HCT116 (cell line): ENCODE data around the gene ACTR3C. TPM values are rescaled to one million over a fixed set of nuclear protein-coding genes. Genes with fewer than 3 reads are reported as not detected.

Experiments used
- ATAC-seq: fragments of 200-7000 bp; cut with Tn5 transposase; 2 replicates; pipeline ENCODE4 v1.9.1; 2020; ENCODE audit warnings: mild to moderate bottlenecking, moderate library complexity
- BruUV-seq: library from RNA; stranded (reverse); fragments of 400-500 nt; replicated peaks from 2 replicates; lab custom pipeline; 2021; lab: Mats Ljungman, UMichigan
- CTCF ChIA-PET: fragments of 300-600 bp; sonication (Branson Sonifier 250); formaldehyde crosslinking; loops from one replicate; lab custom pipeline; 2021; ENCODE audit warnings: antibody characterized with exemption; lab: Charles Lee
- POLR2A ChIA-PET: fragments of 300-600, 350-600 bp; sonication (Branson Sonifier 250); formaldehyde crosslinking; loops from one replicate; lab custom pipeline; 2021; ENCODE audit warnings: antibody characterized with exemption; lab: Charles Lee
- RAD21 ChIA-PET, 2 experiments: fragments of 300-600 bp; sonication (Branson Sonifier 250); formaldehyde crosslinking; loops; one replicate each; lab custom pipeline; 2023; ENCODE audit warnings: low total read pairs in 2 of 2; ENCODE audit not compliant: uncharacterized antibody in 2 of 2, unreplicated experiment in 2 of 2, low non-redundant PET in 1 of 2; lab: Charles Lee
- DNase-seq: peaks from one replicate; pipeline ENCODE4 v3.0.0-alpha.2; 2010; ENCODE audit warnings: low read depth, low spot score
- H2AFZ ChIP-seq: fragments of 200-600 bp; shearing (Covaris generic), sonication (generic); 2 replicates; pipeline ENCODE4 v1.6.1; 2017; ENCODE audit warnings: low read depth, mixed run types, mixed read lengths, antibody characterized with exemption, low read length; ENCODE audit not compliant: poor library complexity, severe bottlenecking
- H3K27ac ChIP-seq: 2 replicates; pipeline ENCODE4 v1.5.1; 2012; ENCODE audit warnings: low read depth, low read length
- H3K27me3 ChIP-seq: fragments of 200-600 bp; sonication (generic); 2 replicates; pipeline ENCODE4 v1.6.1; 2016; ENCODE audit warnings: mixed run types, low read length, mixed read lengths; ENCODE audit not compliant: insufficient read depth
- H3K36me3 ChIP-seq, 2 experiments: fragments of 200-500 bp in 1 of 2; fragments of 200-600 bp in 1 of 2; sonication (Bioruptor generic) in 1 of 2; sonication (generic) in 1 of 2; 2 replicates each; pipeline versions ENCODE4 v1.5.1 to v1.6.1; 2014 to 2016; ENCODE audit warnings: low read length in 2 of 2, inconsistent platforms in 1 of 2, mixed read lengths in 1 of 2, mixed run types in 1 of 2; ENCODE audit not compliant: insufficient read depth in 2 of 2, control insufficient read depth in 1 of 2
- H3K4me1 ChIP-seq, 2 experiments: fragments of 200-600 bp in 1 of 2; sonication (generic) in 1 of 2; 2 replicates each; pipeline versions ENCODE4 v1.5.1 to v1.6.1; 2012 to 2017; ENCODE audit warnings: low read length in 2 of 2, inconsistent platforms in 1 of 2, mild to moderate bottlenecking in 1 of 2, mixed read lengths in 1 of 2, mixed run types in 1 of 2, moderate library complexity in 1 of 2; ENCODE audit not compliant: insufficient read depth in 2 of 2, control insufficient read depth in 1 of 2
- H3K4me2 ChIP-seq: fragments of 200-600 bp; sonication (generic); 2 replicates; pipeline ENCODE4 v1.6.1; 2017; ENCODE audit warnings: mixed run types, low read length, mixed read lengths
- H3K4me3 ChIP-seq, 2 experiments: fragments of 200-600 bp in 1 of 2; sonication (generic) in 1 of 2; replicated peaks in 1 of 2; 2 replicates each; pipeline ENCODE4 v1.5.1; 2011 to 2016; ENCODE audit warnings: low read length in 2 of 2, control low read depth in 1 of 2, low read depth in 1 of 2, mild to moderate bottlenecking in 1 of 2, mixed read lengths in 1 of 2, mixed run types in 1 of 2
- H3K79me2 ChIP-seq: fragments of 200-600 bp; sonication (generic); 2 replicates; pipeline ENCODE4 v1.6.1; 2017; ENCODE audit warnings: mild to moderate bottlenecking, mixed run types, low read length, moderate library complexity, mixed read lengths; ENCODE audit not compliant: insufficient read depth
- H3K9ac ChIP-seq: fragments of 200-600 bp; sonication (generic); 2 replicates; pipeline ENCODE4 v1.6.1; 2016; ENCODE audit warnings: low read length, mixed read lengths
- H3K9me2 ChIP-seq: fragments of 200-600 bp; sonication (generic), shearing (Covaris generic); 2 replicates; pipeline ENCODE4 v1.6.1; 2017; ENCODE audit warnings: mixed run types, mild to moderate bottlenecking, moderate library complexity; ENCODE audit not compliant: insufficient read depth
- H3K9me3 ChIP-seq, 2 experiments: fragments of 200-500 bp in 1 of 2; fragments of 200-600 bp in 1 of 2; sonication (Bioruptor generic) in 1 of 2; sonication (generic) in 1 of 2; 2 replicates each; pipeline ENCODE4 v1.6.1; 2014 to 2017; ENCODE audit warnings: low read length in 2 of 2, mixed read lengths in 2 of 2, inconsistent platforms in 1 of 2, low read depth in 1 of 2, mild to moderate bottlenecking in 1 of 2, mixed run types in 1 of 2, moderate library complexity in 1 of 2; ENCODE audit not compliant: control insufficient read depth in 1 of 2, insufficient read depth in 1 of 2
- H4K20me1 ChIP-seq: fragments of 200-600 bp; sonication (generic), shearing (Covaris generic); 2 replicates; pipeline ENCODE4 v1.6.1; 2017; ENCODE audit warnings: mixed run types, mild to moderate bottlenecking, moderate library complexity; ENCODE audit not compliant: insufficient read depth
- CEBPB ChIP-seq: IDR thresholded peaks from 2 replicates; pipeline ENCODE4 v1.6.1; 2012; ENCODE audit warnings: low read depth
- EGR1 ChIP-seq: IDR thresholded peaks from 2 replicates; pipeline ENCODE4 v1.6.1; 2012; ENCODE audit warnings: low read depth
- SP1 ChIP-seq: IDR thresholded peaks from 2 replicates; pipeline ENCODE4 v1.6.1; 2012; ENCODE audit warnings: low read depth
- TCF7L2 ChIP-seq: IDR thresholded peaks from 2 replicates; pipeline ENCODE4 v1.7.0; 2011; ENCODE audit warnings: borderline replicate concordance, inconsistent platforms; ENCODE audit not compliant: insufficient read depth, insufficient read length; ENCODE audit errors: extremely low read depth
- YY1 ChIP-seq: IDR thresholded peaks from 2 replicates; pipeline ENCODE4 v1.6.1; 2011; ENCODE audit warnings: low read length, low read depth, moderate library complexity, mild to moderate bottlenecking; ENCODE audit not compliant: insufficient replicate concordance; ENCODE audit errors: extremely low read depth
- ZFX ChIP-seq: fragments of 450-650 bp; IDR thresholded peaks from 2 replicates; pipeline ENCODE4 v1.6.1; 2017
- intact Hi-C: fragments of 100-400 bp; cut with micrococcal nuclease; formaldehyde crosslinking; loops from 2 replicates; pipeline ENCODE4 v1.10.0; 2022
- total RNA-seq: library from RNA; stranded (reverse); gene quantifications from one replicate; pipeline ENCODE4 v1.2.1, GENCODE V29; 2021; ENCODE audit not compliant: unreplicated experiment
- TF ChIP-seq, protein P1 (sequence below): IDR thresholded peaks from 2 replicates; pipeline ENCODE4 v1.6.1; 2012
- TF ChIP-seq, protein P2 (sequence below): IDR thresholded peaks from 2 replicates; pipeline ENCODE4 v1.6.1; 2012; ENCODE audit warnings: low read depth
- TF ChIP-seq, protein P3 (sequence below), 3 experiments: fragments of 200-600 bp in 1 of 3; sonication (generic) in 1 of 3; IDR thresholded peaks in 2 of 3; conservative IDR thresholded peaks in 1 of 3; 2 replicates each; pipeline ENCODE4 v1.5.1; 2012 to 2017; ENCODE audit warnings: low read depth in 2 of 3, low read length in 2 of 3, antibody characterized with exemption in 1 of 3, borderline replicate concordance in 1 of 3, control low read depth in 1 of 3, mild to moderate bottlenecking in 1 of 3, mixed read lengths in 1 of 3, mixed run types in 1 of 3, moderate library complexity in 1 of 3; ENCODE audit not compliant: insufficient read depth in 1 of 3

The ACTR3C gene
- total RNA-seq, 1 experiment from 2014 or later: 2.0 TPM

DNA sequence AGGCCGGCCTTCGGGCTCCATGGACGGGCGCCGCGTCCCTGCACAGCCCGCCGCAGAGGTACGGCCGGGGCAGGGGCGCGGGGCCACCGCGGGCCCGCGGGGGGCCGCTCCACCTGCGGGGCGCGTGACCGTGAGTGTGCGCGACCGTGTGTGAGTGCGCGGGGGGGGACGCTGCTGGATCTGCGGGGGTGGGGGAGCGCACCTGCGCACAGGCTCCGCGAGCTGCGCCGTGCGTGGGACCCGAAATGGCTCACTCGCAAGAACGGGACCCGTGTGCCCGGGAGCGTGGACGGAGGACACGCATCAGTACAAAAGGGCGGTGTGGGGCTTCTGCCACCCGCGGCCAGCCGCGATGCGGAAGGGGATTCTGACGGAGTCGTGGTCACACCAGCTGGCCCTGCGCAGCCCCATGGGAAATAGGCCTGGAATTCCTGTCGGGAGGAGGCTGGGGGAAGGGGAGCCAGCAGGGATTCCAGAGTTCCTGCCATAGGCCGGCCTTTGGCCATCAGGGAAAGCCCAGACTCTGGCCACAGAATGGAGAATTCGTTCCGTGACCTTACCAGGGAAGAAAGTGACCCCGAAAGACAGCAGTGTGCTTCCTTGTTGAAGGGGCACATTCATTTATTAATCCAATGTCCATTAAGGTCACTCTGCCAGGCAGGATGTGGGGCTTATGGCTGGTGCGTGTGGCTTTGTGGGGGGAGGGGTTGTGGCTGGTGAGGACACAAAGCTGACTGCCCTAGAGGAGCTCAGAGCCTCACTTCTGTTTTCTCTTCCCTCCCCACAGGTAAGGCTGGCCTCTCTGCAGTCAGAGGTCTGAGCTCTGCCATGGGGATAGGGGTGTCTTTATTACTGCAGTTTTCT, 45.8 kb upstream of the ACTR3C start:
- ChIA-PET RAD21 (interaction anchor here (0.7 kb wide), 2 partner anchors 10 to 37 kb away, joined by 3 read pairs; a partner anchor contains a TSS), POLR2A (interaction anchor here (2.6 kb wide), 1 partner anchor 9 kb away, joined by 15 read pairs; no protein-coding TSS in a partner anchor), CTCF (no interaction called here)
- H3K4me3 ChIP-seq: peak overlapping the region; percentile 76
- peak overlapping the region; percentile 89 for H3K4me2 ChIP-seq
- peak; percentile 63 for ATAC-seq
- no peak for TF ChIP-seq TCF7L2
- peak; percentile 76; the same call in 1 of the 2 replicates for TF ChIP-seq ZFX
- no peak for TF ChIP-seq YY1
- TF ChIP-seq CEBPB: no peak
- TF ChIP-seq EGR1: peak; percentile 86
- H3K79me2 ChIP-seq: peaks cover 44% of the 10 kb centered on the region
- H3K36me3 ChIP-seq: peaks cover 9 to 16% of the 10 kb centered on the region in 2 experiments; a peak in 3 of 4 replicates
- H3K27ac ChIP-seq: peak overlapping the region; percentile 98
- H3K4me1 ChIP-seq: peaks cover 13 to 24% of the 10 kb centered on the region in 2 experiments
- no TSS peak for BruUV-seq
- peak; percentile 24 for DNase-seq
- intact Hi-C loops: loop anchor here (5.0 to 10.0 kb wide), 2 partner anchors 33 to 64 kb away; no protein-coding TSS in a partner anchor
- no peaks in the 10 kb centered on the region for H3K27me3 ChIP-seq
- no peaks in the 10 kb centered on the region for H3K9me2 ChIP-seq
- no peaks in the 10 kb centered on the region for H4K20me1 ChIP-seq
- no peaks in the 10 kb centered on the region for H3K9me3 ChIP-seq
- H2AFZ ChIP-seq: no peak overlapping the region
- H3K9ac ChIP-seq: peak overlapping the region; percentile 89

DNA sequence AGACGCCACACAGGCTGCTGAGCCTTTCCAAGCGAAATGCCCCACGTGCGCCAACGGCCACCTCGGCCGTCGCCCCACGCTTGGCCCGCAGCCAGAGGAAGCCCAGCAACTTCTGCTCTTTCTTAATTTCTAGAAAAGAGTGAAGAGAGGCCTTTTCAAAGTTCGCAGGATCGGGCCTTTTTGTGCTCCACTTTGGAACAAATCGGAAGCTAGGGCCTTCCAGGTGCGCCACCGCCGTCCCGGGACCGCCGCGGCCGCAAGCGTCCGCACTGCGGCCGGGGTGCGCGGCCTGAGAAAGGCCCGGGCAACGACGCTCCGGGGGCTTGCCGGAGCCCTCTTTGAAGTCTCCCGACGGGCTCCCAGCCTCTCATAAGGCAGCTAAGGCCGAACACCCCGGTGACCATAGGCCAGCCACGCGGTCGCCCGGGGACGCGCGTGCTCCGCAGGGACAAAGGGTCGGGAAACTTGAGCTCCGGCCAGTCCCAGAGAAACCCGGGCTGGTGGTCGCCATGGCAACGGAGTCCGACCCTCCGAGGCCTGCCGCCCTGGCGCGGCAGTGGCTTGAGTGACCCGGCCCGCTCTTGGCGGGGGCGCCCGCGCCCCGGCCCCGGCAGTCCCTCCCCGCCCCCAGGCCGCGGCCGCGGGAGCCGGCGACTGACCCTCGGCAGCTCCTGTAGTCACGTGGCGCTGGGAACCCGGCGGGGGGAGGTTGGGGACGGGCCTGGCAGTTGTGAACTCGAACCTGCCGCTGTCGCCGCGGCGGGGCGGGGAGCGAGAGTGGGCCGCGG, 44.9 kb upstream of the ACTR3C start, which contains the start of gene REPIN1:
Gene REPIN1, plus strand, starts transcription at position 727 of the 788 bp plus-strand sequence. CDS start 890 bp downstream, outside the sequence.
- DNase-seq (peak; percentile 80), ATAC-seq (peak; percentile 67)
- Histone ChIP-seq H3K4me3 (peak within 1 kb of the TSS; percentile 76), H3K27ac (peak within 1 kb of the TSS; percentile 98), H3K4me2 (peak within 1 kb of the TSS; percentile 89), H3K27me3 (no peaks in the 10 kb centered on the region), H3K9me3 (no peaks in the 10 kb centered on the region), H4K20me1 (no peaks in the 10 kb centered on the region), H3K4me1 (peaks cover 13 to 24% of the 10 kb centered on the region in 2 experiments), H3K79me2 (peaks cover 39% of the 10 kb centered on the region), H3K36me3 (peaks cover 9% of the 10 kb centered on the region in 2 experiments; a peak in 2 of 4 replicates), H2AFZ (no peak within 1 kb of the TSS), H3K9ac (peak within 1 kb of the TSS; percentile 89), H3K9me2 (no peaks in the 10 kb centered on the region)
- POLR2A ChIA-PET: interaction anchor here (0.6 to 2.6 kb wide), 2 partner anchors 9 to 41 kb away, joined by 5 to 15 read pairs; no protein-coding TSS in a partner anchor
- RAD21 ChIA-PET: no interaction called here
- intact Hi-C loops: loop anchor here (5.0 to 10.0 kb wide), 2 partner anchors 34 to 63 kb away; no protein-coding TSS in a partner anchor
- CTCF ChIA-PET: no interaction called here
- no TSS peak for BruUV-seq
- TF ChIP-seq EGR1 (no peak; the same call in 1 of the 2 replicates), ZFX (peak; percentile 93), SP1 (no peak; the same call in 1 of the 2 replicates)
- TF ChIP-seq, protein P1, sequence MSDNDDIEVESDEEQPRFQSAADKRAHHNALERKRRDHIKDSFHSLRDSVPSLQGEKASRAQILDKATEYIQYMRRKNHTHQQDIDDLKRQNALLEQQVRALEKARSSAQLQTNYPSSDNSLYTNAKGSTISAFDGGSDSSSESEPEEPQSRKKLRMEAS: peak; percentile 99
- TF ChIP-seq, protein P2, sequence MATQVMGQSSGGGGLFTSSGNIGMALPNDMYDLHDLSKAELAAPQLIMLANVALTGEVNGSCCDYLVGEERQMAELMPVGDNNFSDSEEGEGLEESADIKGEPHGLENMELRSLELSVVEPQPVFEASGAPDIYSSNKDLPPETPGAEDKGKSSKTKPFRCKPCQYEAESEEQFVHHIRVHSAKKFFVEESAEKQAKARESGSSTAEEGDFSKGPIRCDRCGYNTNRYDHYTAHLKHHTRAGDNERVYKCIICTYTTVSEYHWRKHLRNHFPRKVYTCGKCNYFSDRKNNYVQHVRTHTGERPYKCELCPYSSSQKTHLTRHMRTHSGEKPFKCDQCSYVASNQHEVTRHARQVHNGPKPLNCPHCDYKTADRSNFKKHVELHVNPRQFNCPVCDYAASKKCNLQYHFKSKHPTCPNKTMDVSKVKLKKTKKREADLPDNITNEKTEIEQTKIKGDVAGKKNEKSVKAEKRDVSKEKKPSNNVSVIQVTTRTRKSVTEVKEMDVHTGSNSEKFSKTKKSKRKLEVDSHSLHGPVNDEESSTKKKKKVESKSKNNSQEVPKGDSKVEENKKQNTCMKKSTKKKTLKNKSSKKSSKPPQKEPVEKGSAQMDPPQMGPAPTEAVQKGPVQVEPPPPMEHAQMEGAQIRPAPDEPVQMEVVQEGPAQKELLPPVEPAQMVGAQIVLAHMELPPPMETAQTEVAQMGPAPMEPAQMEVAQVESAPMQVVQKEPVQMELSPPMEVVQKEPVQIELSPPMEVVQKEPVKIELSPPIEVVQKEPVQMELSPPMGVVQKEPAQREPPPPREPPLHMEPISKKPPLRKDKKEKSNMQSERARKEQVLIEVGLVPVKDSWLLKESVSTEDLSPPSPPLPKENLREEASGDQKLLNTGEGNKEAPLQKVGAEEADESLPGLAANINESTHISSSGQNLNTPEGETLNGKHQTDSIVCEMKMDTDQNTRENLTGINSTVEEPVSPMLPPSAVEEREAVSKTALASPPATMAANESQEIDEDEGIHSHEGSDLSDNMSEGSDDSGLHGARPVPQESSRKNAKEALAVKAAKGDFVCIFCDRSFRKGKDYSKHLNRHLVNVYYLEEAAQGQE: no peak
- TF ChIP-seq, protein P3, sequence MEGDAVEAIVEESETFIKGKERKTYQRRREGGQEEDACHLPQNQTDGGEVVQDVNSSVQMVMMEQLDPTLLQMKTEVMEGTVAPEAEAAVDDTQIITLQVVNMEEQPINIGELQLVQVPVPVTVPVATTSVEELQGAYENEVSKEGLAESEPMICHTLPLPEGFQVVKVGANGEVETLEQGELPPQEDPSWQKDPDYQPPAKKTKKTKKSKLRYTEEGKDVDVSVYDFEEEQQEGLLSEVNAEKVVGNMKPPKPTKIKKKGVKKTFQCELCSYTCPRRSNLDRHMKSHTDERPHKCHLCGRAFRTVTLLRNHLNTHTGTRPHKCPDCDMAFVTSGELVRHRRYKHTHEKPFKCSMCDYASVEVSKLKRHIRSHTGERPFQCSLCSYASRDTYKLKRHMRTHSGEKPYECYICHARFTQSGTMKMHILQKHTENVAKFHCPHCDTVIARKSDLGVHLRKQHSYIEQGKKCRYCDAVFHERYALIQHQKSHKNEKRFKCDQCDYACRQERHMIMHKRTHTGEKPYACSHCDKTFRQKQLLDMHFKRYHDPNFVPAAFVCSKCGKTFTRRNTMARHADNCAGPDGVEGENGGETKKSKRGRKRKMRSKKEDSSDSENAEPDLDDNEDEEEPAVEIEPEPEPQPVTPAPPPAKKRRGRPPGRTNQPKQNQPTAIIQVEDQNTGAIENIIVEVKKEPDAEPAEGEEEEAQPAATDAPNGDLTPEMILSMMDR (IDR thresholded peaks at IDR 0.05 in 2 of 3, conservative IDR thresholded peaks at IDR 0.05 in 1 of 3; ENCODE audit: borderline replicate concordance in 1 of 3, insufficient read depth in 1 of 3, low read depth in 2 of 3, low read length in 2 of 3): no peak
